Neural cell (in vitro differentiated cells): ENCODE measurements around the gene SLC12A3. TPM values are rescaled to one million over a fixed set of nuclear protein-coding genes. Genes with fewer than 3 reads are reported as not detected.

Experiments used
- H2AFZ ChIP-seq: fragments of 200-600, 300-800 bp; sonication (generic), shearing (Covaris generic); 2 replicates; pipeline ENCODE4 v1.6.0; 2014; ENCODE audit warnings: low read depth, mild to moderate bottlenecking, antibody characterized with exemption, low read length, moderate library complexity
- H3F3A ChIP-seq: fragments of 200-600 bp; shearing (Covaris generic); 2 replicates; pipeline ENCODE4 v1.6.1; 2016; ENCODE audit warnings: mild to moderate bottlenecking, moderate library complexity, mixed read lengths, antibody characterized with exemption, low read length; ENCODE audit not compliant: insufficient read depth, poor library complexity, severe bottlenecking
- H3K27ac ChIP-seq: fragments of 200-600, 300-800 bp; sonication (generic), shearing (Covaris generic); 2 replicates; pipeline ENCODE4 v1.5.1; 2014; ENCODE audit warnings: mild to moderate bottlenecking, low read length, moderate library complexity
- H3K27me3 ChIP-seq: fragments of 300-800, 200-600 bp; sonication (generic), shearing (Covaris generic); 2 replicates; pipeline ENCODE4 v1.6.0; 2014; ENCODE audit warnings: mild to moderate bottlenecking, low read depth, low read length, moderate library complexity; ENCODE audit not compliant: insufficient read depth
- H3K36me3 ChIP-seq: fragments of 300-800, 200-600 bp; sonication (generic), shearing (Covaris generic); 2 replicates; pipeline ENCODE4 v1.5.1; 2014; ENCODE audit warnings: mild to moderate bottlenecking, antibody characterized with exemption, low read length, moderate library complexity; ENCODE audit not compliant: insufficient read depth
- H3K4me2 ChIP-seq: fragments of 300-800, 200-600 bp; sonication (generic), shearing (Covaris generic); 2 replicates; pipeline ENCODE4 v1.6.0; 2014; ENCODE audit warnings: mild to moderate bottlenecking, low read length
- H3K4me3 ChIP-seq: fragments of 300-800, 200-600 bp; sonication (generic), shearing (Covaris generic); 2 replicates; pipeline ENCODE4 v1.5.1; 2014; ENCODE audit warnings: mild to moderate bottlenecking, low read length, moderate library complexity
- H3K79me2 ChIP-seq: fragments of 200-600 bp; shearing (Covaris generic); replicated peaks from 2 replicates; pipeline ENCODE4 v1.6.0; 2014; ENCODE audit warnings: mild to moderate bottlenecking, low read length, moderate library complexity; ENCODE audit not compliant: insufficient read depth
- H3K9ac ChIP-seq: fragments of 300-800, 200-600 bp; sonication (generic), shearing (Covaris generic); 2 replicates; pipeline ENCODE4 v1.6.1; 2016; ENCODE audit warnings: mild to moderate bottlenecking, low read length, mixed read lengths
- H3K9me2 ChIP-seq: fragments of 200-600 bp; shearing (Covaris generic); 2 replicates; pipeline ENCODE4 v1.6.1; 2016; ENCODE audit warnings: mild to moderate bottlenecking, low read length, mixed read lengths; ENCODE audit not compliant: insufficient read depth
- H3K9me3 ChIP-seq: fragments of 200-600, 300-800 bp; sonication (generic), shearing (Covaris generic); 2 replicates; pipeline ENCODE4 v1.6.1; 2016; ENCODE audit warnings: mild to moderate bottlenecking, mixed run types, low read length, moderate library complexity, mixed read lengths
- H4K20me1 ChIP-seq: fragments of 200-600 bp; shearing (Covaris generic); 2 replicates; pipeline ENCODE4 v1.6.1; 2016; ENCODE audit warnings: mild to moderate bottlenecking, mixed run types; ENCODE audit not compliant: insufficient read depth
- EP300 ChIP-seq: fragments of 450-650 bp; conservative IDR thresholded peaks from 2 replicates; pipeline ENCODE4 v1.6.1; 2014; ENCODE audit warnings: antibody characterized with exemption, mild to moderate bottlenecking, moderate library complexity; ENCODE audit not compliant: poor library complexity, severe bottlenecking
- EZH2 ChIP-seq: fragments of 200-600, 300-800 bp; shearing (Covaris generic), sonication (generic); IDR thresholded peaks from 2 replicates; pipeline ENCODE4 v1.6.1; 2014; ENCODE audit warnings: antibody characterized with exemption, low read length, borderline replicate concordance, mild to moderate bottlenecking; ENCODE audit not compliant: insufficient read depth, poor library complexity, severe bottlenecking
- MXI1 ChIP-seq: fragments of 450-650 bp; conservative IDR thresholded peaks from 2 replicates; pipeline ENCODE4 v1.6.1; 2014; ENCODE audit warnings: antibody characterized with exemption, mild to moderate bottlenecking; ENCODE audit not compliant: poor library complexity, severe bottlenecking
- POLR2AphosphoS5 ChIP-seq: IDR thresholded peaks from 2 replicates; pipeline ENCODE4 v1.6.1; 2012
- RAD21 ChIP-seq: fragments of 450-650 bp; conservative IDR thresholded peaks from 2 replicates; pipeline ENCODE4 v1.6.1; 2014; ENCODE audit warnings: antibody characterized with exemption, mild to moderate bottlenecking, moderate library complexity
- SMC3 ChIP-seq: fragments of 450-650 bp; conservative IDR thresholded peaks from 2 replicates; pipeline ENCODE4 v1.6.1; 2014; ENCODE audit warnings: antibody characterized with exemption, mild to moderate bottlenecking, moderate library complexity; ENCODE audit not compliant: poor library complexity
- TAF1 ChIP-seq: IDR thresholded peaks from 2 replicates; pipeline ENCODE4 v1.6.1; 2012; ENCODE audit warnings: low read depth
- polyA plus RNA-seq: library from polyadenylated mRNA; depleted of rRNA; stranded (reverse); fragments of >200 nt; gene quantifications from 2 replicates; pipeline ENCODE4 v1.2.3, GENCODE V29; 2014
- TF ChIP-seq, protein P1 (sequence below): IDR thresholded peaks from 2 replicates; pipeline ENCODE4 v1.6.1; 2012; ENCODE audit warnings: borderline replicate concordance
- TF ChIP-seq, protein P2 (sequence below): fragments of 450-650 bp; IDR thresholded peaks from 2 replicates; pipeline ENCODE4 v1.5.1; 2014; ENCODE audit warnings: antibody characterized with exemption, mild to moderate bottlenecking, moderate library complexity; ENCODE audit not compliant: poor library complexity, severe bottlenecking

Gene SLC12A3
- polyA plus RNA-seq, 1 donor from 2014 or later: 0.09 TPM

DNA sequence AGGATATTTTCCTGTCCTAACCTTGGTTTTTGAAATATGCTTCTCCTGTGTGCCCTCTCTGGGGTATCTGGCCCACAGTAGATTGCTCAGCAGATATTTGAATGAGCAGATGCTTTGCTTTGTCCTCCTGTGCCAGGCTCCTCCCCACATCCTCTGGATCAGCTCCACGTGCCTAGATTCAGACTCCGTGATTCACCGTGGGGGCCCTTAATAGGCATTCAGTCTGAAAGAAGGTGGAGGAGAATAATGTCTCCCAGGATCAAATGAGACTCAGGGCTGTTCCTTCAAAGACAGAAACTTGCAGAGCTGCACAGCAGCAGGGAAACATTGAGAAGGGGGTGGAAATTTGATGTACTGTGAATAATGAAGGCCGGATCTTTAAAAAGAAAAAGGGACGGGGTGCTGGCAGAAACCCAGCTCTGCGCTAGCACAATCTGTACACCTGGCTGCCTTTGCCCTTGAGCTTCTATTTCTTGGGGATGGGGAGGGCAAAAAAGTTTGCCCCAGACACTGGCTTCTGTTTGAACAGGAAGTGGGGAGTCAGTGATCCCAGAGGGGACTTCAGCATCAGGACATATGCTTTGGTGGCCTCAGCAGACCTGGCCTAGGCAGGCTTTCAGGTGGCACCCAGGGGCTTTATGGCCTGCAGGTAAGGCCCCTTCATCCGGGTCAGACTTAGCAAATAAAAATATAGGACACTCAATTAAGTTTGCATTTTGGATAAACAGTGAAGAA is 15.9 kb upstream of the SLC12A3 start:
- Histone ChIP-seq H3K4me2 (no peak overlapping the region), H3K27ac (no peak overlapping the region), H3K9me2 (no peaks in the 10 kb centered on the region), H3F3A (no peaks in the 10 kb centered on the region), H3K79me2 (no peaks in the 10 kb centered on the region), H3K36me3 (peaks cover 24% of the 10 kb centered on the region), H3K9me3 (no peaks in the 10 kb centered on the region), H3K4me3 (no peak overlapping the region), H3K27me3 (no peaks in the 10 kb centered on the region), H4K20me1 (no peaks in the 10 kb centered on the region), H3K9ac (no peak overlapping the region), H2AFZ (no peak overlapping the region)
- TF ChIP-seq EP300 (no peak), POLR2AphosphoS5 (no peak), EZH2 (no peak), RAD21 (no peak), SMC3 (no peak), TAF1 (no peak), MXI1 (no peak)
- TF ChIP-seq, protein P1, sequence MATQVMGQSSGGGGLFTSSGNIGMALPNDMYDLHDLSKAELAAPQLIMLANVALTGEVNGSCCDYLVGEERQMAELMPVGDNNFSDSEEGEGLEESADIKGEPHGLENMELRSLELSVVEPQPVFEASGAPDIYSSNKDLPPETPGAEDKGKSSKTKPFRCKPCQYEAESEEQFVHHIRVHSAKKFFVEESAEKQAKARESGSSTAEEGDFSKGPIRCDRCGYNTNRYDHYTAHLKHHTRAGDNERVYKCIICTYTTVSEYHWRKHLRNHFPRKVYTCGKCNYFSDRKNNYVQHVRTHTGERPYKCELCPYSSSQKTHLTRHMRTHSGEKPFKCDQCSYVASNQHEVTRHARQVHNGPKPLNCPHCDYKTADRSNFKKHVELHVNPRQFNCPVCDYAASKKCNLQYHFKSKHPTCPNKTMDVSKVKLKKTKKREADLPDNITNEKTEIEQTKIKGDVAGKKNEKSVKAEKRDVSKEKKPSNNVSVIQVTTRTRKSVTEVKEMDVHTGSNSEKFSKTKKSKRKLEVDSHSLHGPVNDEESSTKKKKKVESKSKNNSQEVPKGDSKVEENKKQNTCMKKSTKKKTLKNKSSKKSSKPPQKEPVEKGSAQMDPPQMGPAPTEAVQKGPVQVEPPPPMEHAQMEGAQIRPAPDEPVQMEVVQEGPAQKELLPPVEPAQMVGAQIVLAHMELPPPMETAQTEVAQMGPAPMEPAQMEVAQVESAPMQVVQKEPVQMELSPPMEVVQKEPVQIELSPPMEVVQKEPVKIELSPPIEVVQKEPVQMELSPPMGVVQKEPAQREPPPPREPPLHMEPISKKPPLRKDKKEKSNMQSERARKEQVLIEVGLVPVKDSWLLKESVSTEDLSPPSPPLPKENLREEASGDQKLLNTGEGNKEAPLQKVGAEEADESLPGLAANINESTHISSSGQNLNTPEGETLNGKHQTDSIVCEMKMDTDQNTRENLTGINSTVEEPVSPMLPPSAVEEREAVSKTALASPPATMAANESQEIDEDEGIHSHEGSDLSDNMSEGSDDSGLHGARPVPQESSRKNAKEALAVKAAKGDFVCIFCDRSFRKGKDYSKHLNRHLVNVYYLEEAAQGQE: no peak
- TF ChIP-seq, protein P2, sequence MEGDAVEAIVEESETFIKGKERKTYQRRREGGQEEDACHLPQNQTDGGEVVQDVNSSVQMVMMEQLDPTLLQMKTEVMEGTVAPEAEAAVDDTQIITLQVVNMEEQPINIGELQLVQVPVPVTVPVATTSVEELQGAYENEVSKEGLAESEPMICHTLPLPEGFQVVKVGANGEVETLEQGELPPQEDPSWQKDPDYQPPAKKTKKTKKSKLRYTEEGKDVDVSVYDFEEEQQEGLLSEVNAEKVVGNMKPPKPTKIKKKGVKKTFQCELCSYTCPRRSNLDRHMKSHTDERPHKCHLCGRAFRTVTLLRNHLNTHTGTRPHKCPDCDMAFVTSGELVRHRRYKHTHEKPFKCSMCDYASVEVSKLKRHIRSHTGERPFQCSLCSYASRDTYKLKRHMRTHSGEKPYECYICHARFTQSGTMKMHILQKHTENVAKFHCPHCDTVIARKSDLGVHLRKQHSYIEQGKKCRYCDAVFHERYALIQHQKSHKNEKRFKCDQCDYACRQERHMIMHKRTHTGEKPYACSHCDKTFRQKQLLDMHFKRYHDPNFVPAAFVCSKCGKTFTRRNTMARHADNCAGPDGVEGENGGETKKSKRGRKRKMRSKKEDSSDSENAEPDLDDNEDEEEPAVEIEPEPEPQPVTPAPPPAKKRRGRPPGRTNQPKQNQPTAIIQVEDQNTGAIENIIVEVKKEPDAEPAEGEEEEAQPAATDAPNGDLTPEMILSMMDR: no peak

DNA sequence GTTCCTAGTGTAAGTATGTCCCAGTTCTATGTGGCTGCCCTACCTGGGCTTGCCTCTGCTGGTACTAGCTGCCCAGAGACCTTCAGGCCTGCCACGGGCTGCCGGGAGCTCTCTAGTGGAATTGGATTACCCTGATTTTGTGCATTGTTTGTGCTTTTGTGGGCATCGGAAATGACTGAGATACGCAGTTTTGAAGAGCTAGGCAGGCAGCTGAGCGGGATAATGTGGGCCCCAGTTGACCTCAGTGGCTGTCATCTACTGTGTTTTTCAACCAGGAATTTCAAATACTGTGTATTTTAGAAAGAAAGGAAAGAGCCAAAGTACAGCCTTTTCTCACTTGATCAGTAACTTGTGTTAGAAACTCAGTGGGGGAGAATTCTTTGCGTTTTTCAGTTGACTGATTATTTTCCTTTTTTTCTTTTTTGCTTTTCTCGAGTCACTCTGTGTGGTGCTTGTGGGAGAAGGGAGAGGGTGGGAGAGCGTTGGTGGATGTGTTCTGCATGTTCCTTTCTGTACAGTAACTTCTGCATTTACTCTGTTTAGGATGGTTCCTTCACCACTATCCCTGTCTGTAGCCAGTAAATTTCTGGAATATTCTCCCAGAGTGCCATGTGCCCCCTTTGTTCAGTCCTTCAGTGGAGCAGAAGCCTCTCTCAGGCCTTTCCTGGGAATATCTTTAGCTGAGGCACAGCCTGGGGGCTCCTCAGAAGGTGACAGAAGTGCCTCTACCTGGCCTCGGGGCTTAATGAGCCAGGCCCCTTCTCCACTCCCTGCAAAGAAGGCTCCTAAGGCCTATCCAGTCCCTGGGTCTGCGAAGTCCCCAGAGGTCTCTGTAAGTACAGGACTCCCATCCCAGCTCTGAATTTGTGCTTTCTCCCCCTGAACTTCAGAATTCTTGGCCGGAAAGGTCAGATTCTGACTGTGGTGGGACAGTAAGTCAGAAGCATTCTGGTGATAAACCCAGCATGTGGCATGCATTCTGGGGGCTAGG is 15.0 kb upstream of the SLC12A3 start:
- Histone ChIP-seq H4K20me1 (no peaks in the 10 kb centered on the region), H3K79me2 (no peaks in the 10 kb centered on the region), H3K9ac (no peak overlapping the region), H3F3A (no peaks in the 10 kb centered on the region), H3K36me3 (peaks cover 17% of the 10 kb centered on the region), H3K9me3 (no peaks in the 10 kb centered on the region), H3K27me3 (no peaks in the 10 kb centered on the region), H3K9me2 (no peaks in the 10 kb centered on the region), H3K4me3 (no peak overlapping the region), H3K27ac (no peak overlapping the region), H2AFZ (no peak overlapping the region), H3K4me2 (no peak overlapping the region)
- no peak for TF ChIP-seq MXI1
- no peak for TF ChIP-seq RAD21
